ENCODE results near the gene NDRG3.

Gene NDRG3

GRCh38 chr20:36786246-36786645 lies 40.4 kb upstream of the NDRG3 start:
- POLR2A ChIA-PET = no interaction called here

GRCh38 chr20:36785308-36785707 lies 39.4 kb upstream of the NDRG3 start:
- no peak for TF ChIP-seq CTCF (IDR thresholded peaks at IDR 0.05; ENCODE audit: control extremely low read depth, extremely low read depth, low read depth, missing control alignments)
- DNase-seq (ENCODE audit: extremely low spot score) = no peak
- ChIA-PET POLR2A (no interaction called here), CTCF (interaction anchor here (1.1 to 1.6 kb wide), 2 partner anchors 14 to 23 kb away, joined by 3 to 5 read pairs; no protein-coding TSS in a partner anchor)

More at GRCh38 chr20:36786246-36786645, 40.4 kb upstream of the NDRG3 start:
- no peak for DNase-seq (ENCODE audit: extremely low spot score)
- CTCF ChIA-PET = interaction anchor here (1.1 to 2.4 kb wide), 6 partner anchors 11 to 40 kb away, joined by 3 to 7 read pairs (median 4); partner anchors contain the start of genes DSN1 and NDRG3
- TF ChIP-seq CTCF (IDR thresholded peaks at IDR 0.05; ENCODE audit: control extremely low read depth, extremely low read depth, low read depth, missing control alignments) = no peak

GRCh38 chr20:36784900-36785299 lies 39.0 kb upstream of the NDRG3 start:
- ChIA-PET POLR2A (no interaction called here), CTCF (interaction anchor here (1.6 kb wide), 1 partner anchor 24 kb away, joined by 5 read pairs; no protein-coding TSS in a partner anchor)
- no peak for DNase-seq (ENCODE audit: extremely low spot score)
- no peak for TF ChIP-seq CTCF (IDR thresholded peaks at IDR 0.05; ENCODE audit: control extremely low read depth, extremely low read depth, low read depth, missing control alignments)

- no peak for TF ChIP-seq CTCF (IDR thresholded peaks at IDR 0.05; ENCODE audit: control extremely low read depth, extremely low read depth, low read depth, missing control alignments)
- ChIA-PET POLR2A (no interaction called here), CTCF (interaction anchor here (1.6 kb wide), 1 partner anchor 24 kb away, joined by 5 read pairs; no protein-coding TSS in a partner anchor)
- DNase-seq (ENCODE audit: extremely low spot score) = no peak
These were observed 38.2 kb upstream of the NDRG3 start for GRCh38 chr20:36784116-36784515.

- CTCF ChIA-PET = no interaction called here
These were observed 33.8 kb upstream of the NDRG3 start for GRCh38 chr20:36779656-36780025.

GRCh38 chr20:36778831-36779655 lies 33.2 kb upstream of the NDRG3 start:
- CTCF ChIA-PET = interaction anchor here (2.4 kb wide), 1 partner anchor 29 kb away, joined by 13 read pairs; no protein-coding TSS in a partner anchor
- POLR2A ChIA-PET = no interaction called here
- no peak for TF ChIP-seq CTCF (IDR thresholded peaks at IDR 0.05; ENCODE audit: control extremely low read depth, extremely low read depth, low read depth, missing control alignments)
- DNase-seq (ENCODE audit: extremely low spot score) = no peak

More at GRCh38 chr20:36779656-36780025, 33.8 kb upstream of the NDRG3 start:
- DNase-seq (ENCODE audit: extremely low spot score) = no peak
- POLR2A ChIA-PET = no interaction called here
- no peak for TF ChIP-seq CTCF (IDR thresholded peaks at IDR 0.05; ENCODE audit: control extremely low read depth, extremely low read depth, low read depth, missing control alignments)
